ENCODE data around the gene LDLRAD2.
"Not testable (repeated sequence)": the region's sequence is repeated elsewhere in the genome, so short reads cannot be mapped to it uniquely, and the experiment has no call there.

The LDLRAD2 gene

DNA sequence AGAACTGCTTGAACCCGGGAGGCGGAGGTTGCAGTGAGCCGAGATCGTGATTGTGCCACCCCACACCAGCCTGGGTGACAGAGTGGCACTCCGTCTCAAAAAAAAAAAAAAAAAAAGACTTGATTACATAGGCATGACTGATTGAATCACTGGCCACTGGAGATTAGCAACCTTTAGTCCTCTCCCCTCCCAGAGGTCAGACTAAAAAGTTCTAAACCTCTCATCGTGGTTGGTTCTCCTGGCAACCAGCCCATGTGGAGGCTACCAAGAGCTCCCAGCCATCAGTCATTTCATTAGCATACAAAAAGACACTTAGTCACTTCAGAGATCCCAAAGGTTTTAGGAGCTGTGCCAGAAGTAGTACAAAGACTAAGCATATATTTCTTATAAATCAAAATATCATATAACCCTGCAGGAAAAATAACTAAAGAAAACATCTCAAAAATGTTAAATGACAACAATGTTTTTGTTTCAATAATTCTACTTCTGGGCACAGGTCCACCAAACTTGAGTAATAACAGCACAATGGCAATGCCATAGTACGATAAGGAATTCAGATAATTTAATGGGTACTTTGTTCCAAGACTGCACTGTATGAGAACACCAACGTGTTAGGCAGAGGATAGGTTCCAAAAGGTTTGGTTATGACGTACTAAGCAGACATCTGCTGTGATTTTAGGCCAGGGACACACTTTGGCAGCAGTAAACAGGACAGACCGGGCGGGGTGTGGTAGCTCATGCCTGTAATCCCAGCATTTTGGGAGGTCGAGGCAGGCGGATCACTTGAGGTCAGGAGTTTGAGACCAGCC is 47.2 kb upstream of the LDLRAD2 start:
- Histone ChIP-seq H3K36me3 (ENCODE audit: insufficient read depth, low read length) (no peaks in the 10 kb centered on the region; the same call in 1 of the 2 replicates), H3K9me3 (ENCODE audit: insufficient read depth, low read depth, low read length) (no peaks in the 10 kb centered on the region), H3K4me1 (ENCODE audit: insufficient read depth, low read length, poor library complexity, severe bottlenecking) (no peaks in the 10 kb centered on the region), H3K27me3 (ENCODE audit: insufficient read depth, low read length, poor library complexity, severe bottlenecking) (no peaks in the 10 kb centered on the region), H3K79me2 (ENCODE audit: insufficient read depth, low read length) (peaks cover 95% of the 10 kb centered on the region), H3K4me2 (ENCODE audit: low read depth, low read length, poor library complexity, severe bottlenecking) (no peak overlapping the region), H3K4me3 (ENCODE audit: low read length, poor library complexity, severe bottlenecking) (no peak overlapping the region), H3K9ac (ENCODE audit: low read depth, low read length, poor library complexity, severe bottlenecking) (no peak overlapping the region), H2AFZ (ENCODE audit: low read length) (no peak overlapping the region), H3F3A (ENCODE audit: low read depth) (no peaks in the 10 kb centered on the region), H4K20me1 (ENCODE audit: insufficient read depth, low read length, poor library complexity, severe bottlenecking) (peaks cover 55% of the 10 kb centered on the region), H3K9me2 (replicated peaks; ENCODE audit: low read depth, low read length) (no peaks in the 10 kb centered on the region)
- no peak for TF ChIP-seq EZH2phosphoT487 (IDR thresholded peaks at IDR 0.05; ENCODE audit: borderline replicate concordance)
- TF ChIP-seq, protein P1, sequence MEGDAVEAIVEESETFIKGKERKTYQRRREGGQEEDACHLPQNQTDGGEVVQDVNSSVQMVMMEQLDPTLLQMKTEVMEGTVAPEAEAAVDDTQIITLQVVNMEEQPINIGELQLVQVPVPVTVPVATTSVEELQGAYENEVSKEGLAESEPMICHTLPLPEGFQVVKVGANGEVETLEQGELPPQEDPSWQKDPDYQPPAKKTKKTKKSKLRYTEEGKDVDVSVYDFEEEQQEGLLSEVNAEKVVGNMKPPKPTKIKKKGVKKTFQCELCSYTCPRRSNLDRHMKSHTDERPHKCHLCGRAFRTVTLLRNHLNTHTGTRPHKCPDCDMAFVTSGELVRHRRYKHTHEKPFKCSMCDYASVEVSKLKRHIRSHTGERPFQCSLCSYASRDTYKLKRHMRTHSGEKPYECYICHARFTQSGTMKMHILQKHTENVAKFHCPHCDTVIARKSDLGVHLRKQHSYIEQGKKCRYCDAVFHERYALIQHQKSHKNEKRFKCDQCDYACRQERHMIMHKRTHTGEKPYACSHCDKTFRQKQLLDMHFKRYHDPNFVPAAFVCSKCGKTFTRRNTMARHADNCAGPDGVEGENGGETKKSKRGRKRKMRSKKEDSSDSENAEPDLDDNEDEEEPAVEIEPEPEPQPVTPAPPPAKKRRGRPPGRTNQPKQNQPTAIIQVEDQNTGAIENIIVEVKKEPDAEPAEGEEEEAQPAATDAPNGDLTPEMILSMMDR (conservative IDR thresholded peaks at IDR 0.05; ENCODE audit: low read length): no peak

DNA sequence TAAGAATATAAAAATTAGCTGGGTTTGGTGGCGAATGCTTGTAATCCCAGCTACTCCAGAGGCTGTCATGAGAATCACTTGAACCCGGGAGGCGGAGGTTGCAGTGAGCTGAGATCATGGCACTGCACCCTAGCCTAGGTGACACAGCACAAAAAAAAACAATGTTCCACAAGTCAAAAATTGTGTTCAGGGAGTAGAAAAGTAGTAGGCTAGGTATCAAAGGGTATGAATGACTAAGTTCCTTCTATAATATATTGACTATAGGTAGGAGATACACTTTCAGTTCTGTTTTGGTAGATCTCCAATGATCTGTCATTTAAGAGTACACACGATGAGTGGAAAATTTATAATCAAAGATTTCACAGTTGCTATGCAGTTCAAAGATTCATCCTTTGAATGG is 45.9 kb upstream of the LDLRAD2 start:
- Histone ChIP-seq H3K9ac (ENCODE audit: low read depth, low read length, poor library complexity, severe bottlenecking) (no peak overlapping the region), H3K27me3 (ENCODE audit: insufficient read depth, low read length, poor library complexity, severe bottlenecking) (no peaks in the 10 kb centered on the region), H3K9me3 (ENCODE audit: insufficient read depth, low read depth, low read length) (no peaks in the 10 kb centered on the region), H2AFZ (ENCODE audit: low read length) (no peak overlapping the region), H3F3A (ENCODE audit: low read depth) (no peaks in the 10 kb centered on the region), H4K20me1 (ENCODE audit: insufficient read depth, low read length, poor library complexity, severe bottlenecking) (peaks cover 55% of the 10 kb centered on the region), H3K9me2 (replicated peaks; ENCODE audit: low read depth, low read length) (no peaks in the 10 kb centered on the region), H3K4me2 (ENCODE audit: low read depth, low read length, poor library complexity, severe bottlenecking) (no peak overlapping the region), H3K36me3 (ENCODE audit: insufficient read depth, low read length) (no peaks in the 10 kb centered on the region; the same call in 1 of the 2 replicates), H3K4me3 (ENCODE audit: low read length, poor library complexity, severe bottlenecking) (no peak overlapping the region), H3K79me2 (ENCODE audit: insufficient read depth, low read length) (peaks cover 97% of the 10 kb centered on the region), H3K4me1 (ENCODE audit: insufficient read depth, low read length, poor library complexity, severe bottlenecking) (no peaks in the 10 kb centered on the region)
- no peak for TF ChIP-seq EZH2phosphoT487 (IDR thresholded peaks at IDR 0.05; ENCODE audit: borderline replicate concordance)
- TF ChIP-seq, protein P1 (conservative IDR thresholded peaks at IDR 0.05; ENCODE audit: low read length): no peak

DNA sequence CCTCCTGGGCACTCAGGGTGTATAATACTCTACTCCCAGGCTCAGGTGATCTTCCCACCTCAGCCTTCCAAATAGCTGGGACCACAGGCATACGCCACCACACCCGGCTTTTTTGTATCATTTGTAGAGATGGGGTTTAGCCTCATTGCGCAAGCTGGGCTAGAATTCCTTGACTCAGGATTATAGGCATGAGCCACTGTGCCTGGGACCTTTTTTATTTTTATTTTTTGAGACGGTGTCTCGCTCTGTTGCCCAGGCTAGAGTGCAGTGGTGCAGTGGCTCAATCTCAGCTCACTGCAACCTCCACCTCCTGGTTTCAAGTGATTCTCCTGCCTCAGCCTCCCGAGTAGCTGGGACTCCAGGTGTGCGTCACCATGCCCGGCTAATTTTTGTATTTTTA is 45.0 kb upstream of the LDLRAD2 start:
- not testable (repeated sequence) for H3K27me3 ChIP-seq (ENCODE audit: insufficient read depth, low read length, poor library complexity, severe bottlenecking); H3K36me3 ChIP-seq (ENCODE audit: insufficient read depth, low read length); H3K9ac ChIP-seq (ENCODE audit: low read depth, low read length, poor library complexity, severe bottlenecking); H3K4me2 ChIP-seq (ENCODE audit: low read depth, low read length, poor library complexity, severe bottlenecking); H3K4me1 ChIP-seq (ENCODE audit: insufficient read depth, low read length, poor library complexity, severe bottlenecking); H3K4me3 ChIP-seq (ENCODE audit: low read length, poor library complexity, severe bottlenecking); H3K9me3 ChIP-seq (ENCODE audit: insufficient read depth, low read depth, low read length); H3K9me2 ChIP-seq (replicated peaks; ENCODE audit: low read depth, low read length); H2AFZ ChIP-seq (ENCODE audit: low read length); H3F3A ChIP-seq (ENCODE audit: low read depth)
- peaks cover 95% of the 10 kb centered on the region for H3K79me2 ChIP-seq (ENCODE audit: insufficient read depth, low read length)
- H4K20me1 ChIP-seq (ENCODE audit: insufficient read depth, low read length, poor library complexity, severe bottlenecking): peaks cover 53% of the 10 kb centered on the region

DNA sequence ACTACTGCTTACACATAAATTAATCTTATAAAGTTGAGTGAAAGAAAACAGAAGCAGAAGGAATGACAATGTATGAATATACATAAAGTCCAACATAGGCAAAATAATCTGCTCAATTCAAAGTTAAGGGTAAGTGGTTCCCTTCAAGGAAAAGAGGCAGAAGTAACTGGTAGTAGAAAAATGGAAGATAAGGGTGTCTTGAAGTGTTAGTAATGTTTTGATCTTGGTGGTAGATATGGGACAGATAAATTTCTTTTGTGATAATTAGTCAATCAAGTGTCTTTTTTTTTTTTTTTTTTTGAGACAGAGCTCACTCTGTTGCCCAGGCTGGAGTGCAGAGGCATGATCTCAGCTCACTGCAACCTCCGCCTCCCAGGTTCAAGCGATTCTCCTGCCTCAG is 41.9 kb upstream of the LDLRAD2 start:
- Histone ChIP-seq H3K27me3 (ENCODE audit: insufficient read depth, low read length, poor library complexity, severe bottlenecking) (no peaks in the 10 kb centered on the region), H2AFZ (ENCODE audit: low read length) (no peak overlapping the region), H3K9me2 (replicated peaks; ENCODE audit: low read depth, low read length) (no peaks in the 10 kb centered on the region), H3K79me2 (ENCODE audit: insufficient read depth, low read length) (peaks cover 98% of the 10 kb centered on the region), H3K36me3 (ENCODE audit: insufficient read depth, low read length) (no peaks in the 10 kb centered on the region; the same call in 1 of the 2 replicates), H3K9ac (ENCODE audit: low read depth, low read length, poor library complexity, severe bottlenecking) (no peak overlapping the region), H3K4me1 (ENCODE audit: insufficient read depth, low read length, poor library complexity, severe bottlenecking) (peaks cover 8% of the 10 kb centered on the region), H3K4me2 (ENCODE audit: low read depth, low read length, poor library complexity, severe bottlenecking) (no peak overlapping the region), H4K20me1 (ENCODE audit: insufficient read depth, low read length, poor library complexity, severe bottlenecking) (peaks cover 53% of the 10 kb centered on the region), H3K9me3 (ENCODE audit: insufficient read depth, low read depth, low read length) (no peaks in the 10 kb centered on the region), H3F3A (ENCODE audit: low read depth) (no peaks in the 10 kb centered on the region), H3K4me3 (ENCODE audit: low read length, poor library complexity, severe bottlenecking) (no peak overlapping the region)
- TF ChIP-seq, protein P1 (conservative IDR thresholded peaks at IDR 0.05; ENCODE audit: low read length): no peak
- TF ChIP-seq EZH2phosphoT487 (IDR thresholded peaks at IDR 0.05; ENCODE audit: borderline replicate concordance): no peak

DNA sequence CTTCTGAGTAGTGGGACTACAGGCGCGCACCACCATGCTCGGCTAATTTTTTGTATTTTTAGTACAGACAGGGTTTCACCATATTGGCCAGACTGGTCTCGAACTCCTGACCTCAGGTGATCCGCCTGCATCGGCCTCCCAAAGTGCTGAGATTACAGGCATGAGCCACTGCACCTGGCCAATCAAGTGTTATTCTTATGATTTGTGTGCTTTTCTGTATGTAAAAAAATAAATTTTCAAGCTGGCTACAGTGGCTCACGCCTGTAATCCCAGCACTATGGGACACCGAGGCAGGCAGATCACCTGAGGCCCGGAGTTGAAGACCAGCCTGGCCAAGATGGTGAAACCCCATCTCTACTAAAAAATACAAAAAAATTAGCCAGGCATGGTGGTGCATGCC is 41.5 kb upstream of the LDLRAD2 start:
- H3K36me3 ChIP-seq (ENCODE audit: insufficient read depth, low read length); H2AFZ ChIP-seq (ENCODE audit: low read length); H3K4me2 ChIP-seq (ENCODE audit: low read depth, low read length, poor library complexity, severe bottlenecking); H3K9me3 ChIP-seq (ENCODE audit: insufficient read depth, low read depth, low read length); H3K9me2 ChIP-seq (replicated peaks; ENCODE audit: low read depth, low read length); H3F3A ChIP-seq (ENCODE audit: low read depth); H3K27me3 ChIP-seq (ENCODE audit: insufficient read depth, low read length, poor library complexity, severe bottlenecking); H3K4me1 ChIP-seq (ENCODE audit: insufficient read depth, low read length, poor library complexity, severe bottlenecking); H3K4me3 ChIP-seq (ENCODE audit: low read length, poor library complexity, severe bottlenecking); H3K9ac ChIP-seq (ENCODE audit: low read depth, low read length, poor library complexity, severe bottlenecking): not testable (repeated sequence)
- Histone ChIP-seq H4K20me1 (ENCODE audit: insufficient read depth, low read length, poor library complexity, severe bottlenecking) (peaks cover 49% of the 10 kb centered on the region), H3K79me2 (ENCODE audit: insufficient read depth, low read length) (peaks cover 98% of the 10 kb centered on the region)

All from Loucy (cell line).